Brain microvascular endothelial cell (primary cell): ENCODE data around the gene ESYT2.
"Not testable (repeated sequence)": the region's sequence is repeated elsewhere in the genome, so short reads cannot be mapped to it uniquely, and the experiment has no call there.

Source experiments
- DNase-seq: peaks from one replicate; pipeline ENCODE4 v3.0.0-alpha.2; 2020
- H3K27ac ChIP-seq: fragments of 250-450 bp; sonication (Bioruptor Pico); 2 replicates; pipeline ENCODE4 v1.5.1; 2020; ENCODE audit warnings: mild to moderate bottlenecking, moderate library complexity
- H3K27me3 ChIP-seq: fragments of 250-450 bp; sonication (Bioruptor Pico); replicated peaks from 2 replicates; pipeline ENCODE4 v1.5.1; 2020; ENCODE audit warnings: mild to moderate bottlenecking
- H3K36me3 ChIP-seq: fragments of 250-450 bp; sonication (Bioruptor Pico); replicated peaks from 2 replicates; pipeline ENCODE4 v1.5.1; 2020; ENCODE audit warnings: mild to moderate bottlenecking
- H3K4me3 ChIP-seq: 2 replicates; pipeline ENCODE4 v1.5.1; 2011; ENCODE audit warnings: low read depth, mild to moderate bottlenecking, control low read depth, low read length, moderate library complexity
- CTCF ChIP-seq: IDR thresholded peaks from 2 replicates; pipeline ENCODE4 v1.5.1; 2011; ENCODE audit warnings: low read depth, mild to moderate bottlenecking, moderate library complexity, low read length, control low read depth, inconsistent platforms; ENCODE audit errors: missing control alignments
- in situ Hi-C: cut with HindIII; loops from 2 replicates; pipeline ENCODE4 v1.10.0; 2017; ENCODE audit warnings: low sequenced_read_pairs, low pct_ligation_motif_present

ESYT2 gene

GRCh38 chr7:158829342-158830210 lies at the start of gene ESYT2:
Gene ESYT2 (minus strand): TSS chr7:158829509. CDS start chr7:158829418, 91 bp downstream.
- in situ Hi-C loops = no loop called here
- H3K4me3 ChIP-seq = peak within 1 kb of the TSS; percentile 89
- no peaks in the 10 kb centered on the region for H3K36me3 ChIP-seq
- peak; percentile 95 for DNase-seq
- no peaks in the 10 kb centered on the region for H3K27me3 ChIP-seq
- peak within 1 kb of the TSS; percentile 96 for H3K27ac ChIP-seq
- TF ChIP-seq CTCF = peak; percentile 9

GRCh38 chr7:158878151-158879079 lies 49.1 kb upstream of the ESYT2 start:
- H3K27me3 ChIP-seq, H3K4me3 ChIP-seq, in situ Hi-C loops, H3K27ac ChIP-seq, DNase-seq: not testable (repeated sequence)
- H3K36me3 ChIP-seq = peaks cover 16% of the 10 kb centered on the region

GRCh38 chr7:158876984-158877383 lies 47.7 kb upstream of the ESYT2 start:
- Histone ChIP-seq H3K4me3 (no peak overlapping the region), H3K27me3 (no peaks in the 10 kb centered on the region), H3K27ac (no peak overlapping the region), H3K36me3 (peaks cover 16% of the 10 kb centered on the region)
- TF ChIP-seq CTCF = no peak
- no peak for DNase-seq
- in situ Hi-C loops = no loop called here

- no peak overlapping the region for H3K4me3 ChIP-seq
- no peak for DNase-seq
- H3K27ac ChIP-seq = no peak overlapping the region
- TF ChIP-seq CTCF = no peak
- in situ Hi-C loops = no loop called here
- peaks cover 3% of the 10 kb centered on the region for H3K36me3 ChIP-seq
- no peaks in the 10 kb centered on the region for H3K27me3 ChIP-seq
Measured at GRCh38 chr7:158869876-158870275, 40.6 kb upstream of the ESYT2 start.

GRCh38 chr7:158868764-158869410 lies 39.6 kb upstream of the ESYT2 start:
- no peak for DNase-seq
- Histone ChIP-seq H3K36me3 (peaks cover 3% of the 10 kb centered on the region), H3K4me3 (no peak overlapping the region), H3K27me3 (no peaks in the 10 kb centered on the region), H3K27ac (no peak overlapping the region)
- in situ Hi-C loops = no loop called here
- no peak for TF ChIP-seq CTCF
